ENCODE data around the gene OTULINL.

The OTULINL gene

GRCh38 chr5:14574891-14575508 is 6.6 kb upstream of the OTULINL start:
- no peak for DNase-seq (ENCODE audit: low read depth)
- no peak overlapping the region for H3K4me3 ChIP-seq (replicated peaks; ENCODE audit: low read depth, low read length)
- TF ChIP-seq, protein P1, sequence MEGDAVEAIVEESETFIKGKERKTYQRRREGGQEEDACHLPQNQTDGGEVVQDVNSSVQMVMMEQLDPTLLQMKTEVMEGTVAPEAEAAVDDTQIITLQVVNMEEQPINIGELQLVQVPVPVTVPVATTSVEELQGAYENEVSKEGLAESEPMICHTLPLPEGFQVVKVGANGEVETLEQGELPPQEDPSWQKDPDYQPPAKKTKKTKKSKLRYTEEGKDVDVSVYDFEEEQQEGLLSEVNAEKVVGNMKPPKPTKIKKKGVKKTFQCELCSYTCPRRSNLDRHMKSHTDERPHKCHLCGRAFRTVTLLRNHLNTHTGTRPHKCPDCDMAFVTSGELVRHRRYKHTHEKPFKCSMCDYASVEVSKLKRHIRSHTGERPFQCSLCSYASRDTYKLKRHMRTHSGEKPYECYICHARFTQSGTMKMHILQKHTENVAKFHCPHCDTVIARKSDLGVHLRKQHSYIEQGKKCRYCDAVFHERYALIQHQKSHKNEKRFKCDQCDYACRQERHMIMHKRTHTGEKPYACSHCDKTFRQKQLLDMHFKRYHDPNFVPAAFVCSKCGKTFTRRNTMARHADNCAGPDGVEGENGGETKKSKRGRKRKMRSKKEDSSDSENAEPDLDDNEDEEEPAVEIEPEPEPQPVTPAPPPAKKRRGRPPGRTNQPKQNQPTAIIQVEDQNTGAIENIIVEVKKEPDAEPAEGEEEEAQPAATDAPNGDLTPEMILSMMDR (IDR thresholded peaks at IDR 0.05; ENCODE audit: low read length, missing control alignments), result no peak

DNA sequence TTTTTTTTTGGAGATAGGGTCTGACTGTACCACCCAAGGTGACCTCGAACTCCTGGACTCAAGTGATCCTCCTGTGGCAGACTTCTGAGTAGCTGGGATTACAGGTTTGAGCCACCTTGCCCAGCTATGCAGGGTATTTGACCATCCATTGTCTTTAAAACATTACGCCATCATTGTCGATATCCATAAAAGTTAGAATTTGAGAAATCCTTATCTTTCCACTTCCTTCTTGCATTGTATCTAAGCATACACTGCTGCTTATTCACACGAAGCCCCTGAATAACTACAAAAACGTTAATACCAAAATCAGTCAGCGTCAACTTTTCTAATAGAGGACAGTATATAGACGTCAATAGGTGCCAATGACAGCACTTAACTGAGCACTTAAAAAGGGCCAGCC is 5.4 kb upstream of the OTULINL start:
- DNase-seq (ENCODE audit: low read depth), result no peak
- H3K4me3 ChIP-seq (replicated peaks; ENCODE audit: low read depth, low read length), result no peak overlapping the region
- TF ChIP-seq, protein P1 (IDR thresholded peaks at IDR 0.05; ENCODE audit: low read length, missing control alignments), result no peak

GRCh38 chr5:14577079-14577725 is 4.4 kb upstream of the OTULINL start:
- TF ChIP-seq, protein P1 (IDR thresholded peaks at IDR 0.05; ENCODE audit: low read length, missing control alignments), result no peak
- no peak overlapping the region for H3K4me3 ChIP-seq (replicated peaks; ENCODE audit: low read depth, low read length)
- DNase-seq (ENCODE audit: low read depth), result no peak

DNA sequence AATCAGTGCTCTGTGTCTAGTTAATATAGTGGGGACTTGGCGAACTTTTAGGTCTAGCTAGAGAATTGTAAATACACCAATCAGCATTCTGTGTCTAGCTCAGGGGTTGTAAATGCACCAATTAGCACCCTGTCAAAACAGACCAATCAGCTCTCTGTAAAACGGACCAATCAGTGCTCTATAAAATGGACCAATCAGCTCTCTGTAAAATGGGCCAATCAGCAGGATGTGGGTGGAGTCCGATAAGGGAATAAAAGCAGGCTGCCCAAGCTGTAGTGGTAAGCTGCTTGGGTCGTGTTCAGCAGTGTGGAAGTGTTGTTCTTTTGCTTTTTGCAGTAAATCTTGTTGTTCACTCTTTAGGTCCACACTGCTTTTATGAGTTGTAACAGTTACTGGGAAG is 3.6 kb upstream of the OTULINL start:
- H3K4me3 ChIP-seq (replicated peaks; ENCODE audit: low read depth, low read length), result no peak overlapping the region
- no peak for DNase-seq (ENCODE audit: low read depth)
- TF ChIP-seq, protein P1 (IDR thresholded peaks at IDR 0.05; ENCODE audit: low read length, missing control alignments), result no peak

GRCh38 chr5:14579246-14579645 is 2.3 kb upstream of the OTULINL start:
- H3K4me3 ChIP-seq (replicated peaks; ENCODE audit: low read depth, low read length), result no peak overlapping the region
- TF ChIP-seq, protein P1 (IDR thresholded peaks at IDR 0.05; ENCODE audit: low read length, missing control alignments), result no peak
- no peak for DNase-seq (ENCODE audit: low read depth)

DNA sequence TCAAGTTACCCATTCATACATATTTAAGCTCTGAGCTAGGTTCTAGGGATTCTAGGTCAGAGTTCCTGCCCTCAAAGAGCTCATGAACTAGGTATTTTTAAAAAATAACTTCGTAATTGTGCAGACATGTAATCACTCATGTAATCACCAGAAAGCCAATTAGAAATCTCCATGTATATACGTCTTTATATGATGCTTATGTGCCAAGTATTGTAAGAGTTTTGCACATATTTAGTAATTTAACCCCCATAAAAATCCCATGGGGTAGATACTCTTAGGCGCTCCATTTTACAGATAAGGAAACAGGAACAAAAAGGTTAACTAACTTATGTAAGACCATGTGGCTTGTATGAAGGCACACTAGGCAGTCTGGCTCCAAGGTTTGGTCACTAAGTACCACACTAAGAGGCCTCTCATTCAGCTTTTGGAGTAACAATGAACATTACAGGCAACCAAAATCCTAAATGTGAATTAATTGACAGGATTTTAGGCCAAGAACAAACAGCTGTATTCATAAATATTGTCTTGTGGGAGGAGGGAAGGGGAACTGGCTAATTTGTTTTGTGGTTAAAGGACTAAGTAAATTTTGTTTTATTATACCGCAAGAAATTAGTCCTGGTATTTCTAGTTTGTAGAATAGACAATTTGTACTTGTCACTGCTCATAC is 1.7 kb upstream of the OTULINL start:
- H3K4me3 ChIP-seq (replicated peaks; ENCODE audit: low read depth, low read length), result no peak overlapping the region
- no peak for DNase-seq (ENCODE audit: low read depth)
- TF ChIP-seq, protein P1 (IDR thresholded peaks at IDR 0.05; ENCODE audit: low read length, missing control alignments), result no peak
